ENCODE results near the gene AGTPBP1.

DNA sequence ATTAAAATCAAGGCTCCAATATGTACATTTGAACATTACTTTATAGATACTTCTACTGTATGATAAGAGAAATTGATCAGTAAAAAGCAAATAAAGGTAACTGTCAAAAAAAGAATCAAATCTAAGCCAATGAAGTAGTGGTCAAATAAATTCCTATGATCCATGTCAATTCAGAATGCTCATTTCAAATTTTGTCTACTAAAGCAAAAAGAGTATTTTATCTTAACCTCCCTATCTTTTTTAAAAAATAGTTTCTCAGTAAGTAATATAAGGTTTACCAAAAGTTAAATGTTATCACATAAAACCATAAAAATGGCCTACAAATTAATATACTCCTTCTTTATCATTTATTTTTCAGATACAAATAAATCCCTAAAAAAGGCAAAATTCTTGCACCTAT is 165.9 kb downstream of the AGTPBP1 start:
- TF ChIP-seq POLR2A (IDR thresholded peaks at IDR 0.05): no peak
- TF ChIP-seq, protein P1, sequence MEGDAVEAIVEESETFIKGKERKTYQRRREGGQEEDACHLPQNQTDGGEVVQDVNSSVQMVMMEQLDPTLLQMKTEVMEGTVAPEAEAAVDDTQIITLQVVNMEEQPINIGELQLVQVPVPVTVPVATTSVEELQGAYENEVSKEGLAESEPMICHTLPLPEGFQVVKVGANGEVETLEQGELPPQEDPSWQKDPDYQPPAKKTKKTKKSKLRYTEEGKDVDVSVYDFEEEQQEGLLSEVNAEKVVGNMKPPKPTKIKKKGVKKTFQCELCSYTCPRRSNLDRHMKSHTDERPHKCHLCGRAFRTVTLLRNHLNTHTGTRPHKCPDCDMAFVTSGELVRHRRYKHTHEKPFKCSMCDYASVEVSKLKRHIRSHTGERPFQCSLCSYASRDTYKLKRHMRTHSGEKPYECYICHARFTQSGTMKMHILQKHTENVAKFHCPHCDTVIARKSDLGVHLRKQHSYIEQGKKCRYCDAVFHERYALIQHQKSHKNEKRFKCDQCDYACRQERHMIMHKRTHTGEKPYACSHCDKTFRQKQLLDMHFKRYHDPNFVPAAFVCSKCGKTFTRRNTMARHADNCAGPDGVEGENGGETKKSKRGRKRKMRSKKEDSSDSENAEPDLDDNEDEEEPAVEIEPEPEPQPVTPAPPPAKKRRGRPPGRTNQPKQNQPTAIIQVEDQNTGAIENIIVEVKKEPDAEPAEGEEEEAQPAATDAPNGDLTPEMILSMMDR (IDR thresholded peaks at IDR 0.05): no peak
